NCI-H146 treated with DMSO at 0.1 percent for 48 hours (cell line): ENCODE data around the gene ZNRF2.
A peak's percentile ranks its signal among the peaks of the same experiment; 100 is the strongest.

Source experiments
- DNase-seq: peaks from one replicate; lab custom pipeline; 2025; ENCODE audit not compliant: unreplicated experiment; lab: John Stamatoyannopoulos, UW

The ZNRF2 gene

DNA sequence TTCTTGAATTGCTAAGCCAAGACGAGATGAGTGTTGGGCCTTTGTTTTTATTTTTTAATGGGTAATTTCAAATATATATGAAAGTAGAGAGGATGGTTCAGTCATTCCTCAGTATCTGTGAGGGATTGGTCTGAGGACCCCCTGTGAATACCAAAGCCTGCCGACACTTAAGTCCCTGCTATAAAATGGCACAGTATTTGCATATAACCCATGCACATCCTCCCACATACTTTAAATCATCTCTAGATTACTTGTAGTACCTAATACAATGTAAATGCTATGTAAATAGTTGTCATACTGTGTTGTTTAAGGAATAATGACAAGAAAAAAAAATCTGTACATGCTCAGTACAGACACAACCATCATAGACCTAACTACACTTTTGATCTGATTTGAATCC lies 120.8 kb downstream of the ZNRF2 start:
- no peak for DNase-seq

DNA sequence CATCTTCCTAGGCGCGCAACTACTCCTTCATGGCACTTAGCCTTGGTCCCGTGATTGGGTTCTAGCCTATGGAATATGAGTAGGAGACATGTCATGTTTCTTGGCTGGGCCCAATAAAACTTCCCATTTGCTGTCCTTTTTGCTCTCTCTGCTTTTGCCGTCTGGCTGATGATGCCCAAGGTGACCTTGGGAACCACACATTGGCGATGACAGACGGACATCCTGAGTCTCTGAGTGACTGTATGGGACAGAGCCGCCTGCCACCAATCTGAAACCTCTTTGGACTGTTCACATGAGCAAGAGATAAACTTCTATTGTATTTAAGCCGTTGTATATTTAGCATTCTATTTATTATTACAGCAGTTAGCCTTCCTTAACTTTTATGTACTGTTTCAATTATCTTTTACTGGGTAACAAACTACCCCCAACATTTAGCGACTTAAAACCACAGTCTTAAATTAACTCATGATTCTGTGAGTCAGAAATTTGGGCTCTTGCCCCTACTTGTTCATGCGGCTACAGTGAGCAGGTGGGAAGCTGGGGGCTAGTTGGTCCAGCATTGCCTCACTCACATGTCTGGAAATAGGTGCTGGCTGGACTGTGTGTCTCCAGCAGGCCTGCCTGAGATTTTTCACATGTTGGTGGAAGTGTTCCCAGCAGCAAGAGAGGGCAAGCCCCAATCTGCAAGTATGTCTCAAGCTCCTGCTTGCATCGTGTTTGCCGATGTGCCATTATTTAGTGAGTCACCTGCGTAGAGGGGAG lies 122.4 kb downstream of the ZNRF2 start:
- DNase-seq: no peak

DNA sequence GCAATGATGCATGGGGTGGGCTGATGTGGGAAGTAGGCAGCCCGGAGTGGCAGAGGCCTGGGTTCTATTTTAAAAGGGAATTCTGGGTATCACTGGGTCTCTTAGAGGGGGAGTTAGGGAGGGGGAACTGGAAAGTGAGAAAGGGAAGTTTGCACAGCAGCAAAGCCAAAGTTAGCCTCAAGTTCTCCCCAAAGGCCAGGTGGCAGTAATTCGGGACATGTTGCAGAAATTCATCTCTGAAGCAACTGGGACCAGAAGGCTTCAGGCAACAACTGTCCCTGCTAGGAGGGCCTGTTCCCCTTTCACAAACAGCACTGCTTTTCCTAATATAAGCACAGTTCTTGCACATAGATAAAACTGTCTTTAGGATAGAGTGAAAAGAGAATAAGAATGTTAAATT lies 126.8 kb downstream of the ZNRF2 start:
- no peak for DNase-seq

DNA sequence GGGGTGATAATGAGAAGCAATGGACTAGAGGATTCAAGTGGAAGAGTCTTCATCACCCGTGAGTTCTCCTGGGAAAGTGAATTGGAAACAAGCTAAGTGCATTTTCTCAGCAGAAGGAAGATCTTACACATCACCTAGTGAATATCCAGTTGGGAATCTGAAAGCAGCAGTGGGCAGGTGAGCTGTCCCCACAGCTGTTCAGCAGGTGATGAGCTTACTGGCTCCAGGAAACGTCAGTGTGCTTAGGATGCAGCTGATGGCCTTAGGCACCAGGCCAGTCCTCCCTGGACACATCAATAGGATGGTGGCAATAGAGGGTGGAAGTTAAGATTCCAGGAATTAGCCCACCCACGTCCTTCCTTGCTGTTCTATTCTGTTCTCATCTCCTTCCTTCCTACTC lies 127.5 kb downstream of the ZNRF2 start:
- no peak for DNase-seq

DNA sequence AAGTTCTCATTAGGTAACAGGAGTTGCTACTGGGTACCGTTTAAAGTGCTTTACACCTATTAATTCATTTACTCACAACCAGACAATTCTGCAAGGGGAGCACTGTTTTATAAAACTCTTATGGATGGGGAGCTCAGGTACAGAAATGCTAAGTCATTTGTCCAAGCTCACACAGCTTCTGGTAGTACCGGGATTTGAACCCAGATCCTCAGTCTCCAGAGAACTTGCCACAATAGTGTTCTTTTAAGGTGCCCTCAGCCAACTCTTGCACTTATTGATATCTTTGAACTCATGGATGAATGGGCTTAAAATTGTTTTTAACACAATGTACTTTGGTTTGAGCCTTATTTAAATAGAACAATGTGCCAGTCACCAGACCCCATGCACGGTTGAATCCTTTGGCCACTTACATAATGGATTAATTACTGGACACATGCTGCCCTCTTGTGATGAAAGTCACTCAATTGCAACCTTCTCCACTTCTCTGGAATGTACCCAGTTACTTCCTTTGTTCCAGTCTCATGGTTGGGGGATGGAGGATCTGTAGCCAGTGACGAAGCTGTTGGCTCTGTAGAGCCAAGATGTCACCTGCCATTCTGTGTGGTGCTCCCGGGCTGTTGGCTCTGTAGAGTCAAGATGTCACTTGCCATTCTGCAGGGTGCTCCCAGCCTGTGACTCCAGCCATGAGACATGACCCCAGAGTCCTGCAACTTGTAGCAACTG lies 128.5 kb downstream of the ZNRF2 start:
- DNase-seq: peak; percentile 1

DNA sequence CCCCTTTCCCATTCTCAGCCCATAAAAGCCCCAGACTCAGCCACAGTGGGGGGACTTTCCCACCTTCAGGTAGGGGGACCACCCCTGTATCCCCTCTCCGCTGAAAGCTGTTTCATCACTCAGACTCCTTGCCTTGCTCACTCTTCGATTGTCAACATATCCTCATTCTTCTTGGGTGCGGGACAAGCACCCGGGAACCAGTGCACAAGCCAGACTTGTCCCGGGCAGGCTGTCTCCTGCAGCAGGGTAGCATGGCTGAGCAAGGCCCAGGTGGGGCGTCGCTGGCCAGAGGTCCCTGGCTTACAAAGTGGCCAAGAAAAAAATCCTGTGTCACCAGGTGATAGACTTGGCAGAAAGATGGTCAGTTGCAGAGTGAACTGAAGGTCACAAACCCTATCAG lies 129.5 kb downstream of the ZNRF2 start:
- no peak for DNase-seq
